NCI-H1105 treated with DMSO at 0.1 percent for 48 hours (cell line): ENCODE measurements around the gene FAT3.

Experiments used
- DNase-seq: peaks from one replicate; lab custom pipeline; 2025; lab: John Stamatoyannopoulos, UW

The FAT3 gene

GRCh38 chr11:92227959-92228935 lies 3.6 kb downstream of the FAT3 start:
- peak; percentile 73 for DNase-seq

- no peak for DNase-seq
Measured at GRCh38 chr11:92236856-92237255, 12.2 kb downstream of the FAT3 start.

- no peak for DNase-seq
Measured at GRCh38 chr11:92240916-92241315, 16.3 kb downstream of the FAT3 start.

GRCh38 chr11:92245700-92246271 lies 21.2 kb downstream of the FAT3 start:
- no peak for DNase-seq

GRCh38 chr11:92246630-92247029 lies 22.0 kb downstream of the FAT3 start:
- no peak for DNase-seq

GRCh38 chr11:92249156-92249753 lies 24.6 kb downstream of the FAT3 start:
- no peak for DNase-seq

- DNase-seq: no peak
Measured at GRCh38 chr11:92251980-92252379, 27.4 kb downstream of the FAT3 start.

GRCh38 chr11:92253421-92253820 lies 28.8 kb downstream of the FAT3 start:
- no peak for DNase-seq

GRCh38 chr11:92253945-92254344 lies 29.3 kb downstream of the FAT3 start:
- DNase-seq: no peak

GRCh38 chr11:92257536-92257935 lies 32.9 kb downstream of the FAT3 start:
- no peak for DNase-seq

- no peak for DNase-seq
Measured at GRCh38 chr11:92259861-92260260, 35.2 kb downstream of the FAT3 start.

GRCh38 chr11:92264350-92264749 lies 39.7 kb downstream of the FAT3 start:
- DNase-seq: no peak

- no peak for DNase-seq
Measured at GRCh38 chr11:92266806-92267205, 42.2 kb downstream of the FAT3 start.

GRCh38 chr11:92267278-92267677 lies 42.7 kb downstream of the FAT3 start:
- no peak for DNase-seq

- no peak for DNase-seq
Measured at GRCh38 chr11:92267968-92268367, 43.4 kb downstream of the FAT3 start.

- no peak for DNase-seq
Measured at GRCh38 chr11:92268546-92268945, 43.9 kb downstream of the FAT3 start.

- DNase-seq: no peak
Measured at GRCh38 chr11:92269021-92269420, 44.4 kb downstream of the FAT3 start.

- no peak for DNase-seq
Measured at GRCh38 chr11:92269841-92270240, 45.2 kb downstream of the FAT3 start.

GRCh38 chr11:92272651-92273050 lies 48.0 kb downstream of the FAT3 start:
- no peak for DNase-seq
